Measurements from ENCODE around the gene ZPBP. TPM values are rescaled to one million over a fixed set of nuclear protein-coding genes. Genes with fewer than 3 reads are reported as not detected.

The ZPBP gene
- total and polyA plus RNA-seq, 2 of the 4 experiments (the other 2 are of a cell fraction), result not detected

- TF ChIP-seq MXI1 (IDR thresholded peaks at IDR 0.05; ENCODE audit: borderline replicate concordance, low read depth, low read length) (no peak), POLR2A (IDR thresholded peaks at IDR 0.05; ENCODE audit: low read depth, low read length) (no peak), ELK1 (IDR thresholded peaks at IDR 0.05; ENCODE audit: borderline replicate concordance, low read depth, low read length) (no peak), BHLHE40 (IDR thresholded peaks at IDR 0.05; ENCODE audit: low read depth, low read length) (no peak), CTCF (conservative IDR thresholded peaks at IDR 0.05; ENCODE audit: low read depth, low read length) (no peak), RAD21 (IDR thresholded peaks at IDR 0.05; ENCODE audit: low read length) (no peak), FOS (IDR thresholded peaks at IDR 0.05; ENCODE audit: low read depth, low read length) (no peak), MAZ (IDR thresholded peaks at IDR 0.05; ENCODE audit: borderline replicate concordance, low read depth, low read length) (no peak), RCOR1 (IDR thresholded peaks at IDR 0.05; ENCODE audit: insufficient replicate concordance, low read length) (no peak)
- H2AK9ac ChIP-seq (replicated peaks; ENCODE audit: low read depth, low read length, poor library complexity), result no peak overlapping the region
- peaks cover 21% of the 10 kb centered on the region for H3K9me3 ChIP-seq (ENCODE audit: control insufficient read depth, insufficient read depth, low read length)
- no peaks in the 10 kb centered on the region for H3K4me1 ChIP-seq (ENCODE audit: control insufficient read depth, insufficient read depth, low read length)
- no peak overlapping the region for H4K8ac ChIP-seq (ENCODE audit: low read depth in 2 of 2, low read length in 2 of 2)
- ChIA-PET POLR2A (ENCODE audit: unreplicated experiment) (no interaction called here), CTCF (no interaction called here)
- no peak overlapping the region for H4K91ac ChIP-seq (ENCODE audit: insufficient read depth, low read depth, low read length)
- DNase-seq (no peak), ATAC-seq (ENCODE audit: low read depth) (no peak)
- no peak overlapping the region for H3K4me2 ChIP-seq (ENCODE audit: low read depth, low read length)
- H3K14ac ChIP-seq (replicated peaks; ENCODE audit: low read depth, low read length), result no peak overlapping the region
- no peak overlapping the region for H3K18ac ChIP-seq (ENCODE audit: low read depth, low read length)
- H3K27me3 ChIP-seq (ENCODE audit: control insufficient read depth, insufficient read depth, low read length), result no peaks in the 10 kb centered on the region
- no peaks in the 10 kb centered on the region for H4K20me1 ChIP-seq (ENCODE audit: insufficient read depth, low read length)
- in situ Hi-C loops (cut with MboI; ENCODE audit: low sequenced_read_pairs) (no loop called here), intact Hi-C loops (cut with micrococcal nuclease) (no loop called here), dilution Hi-C loops (cut with HindIII; ENCODE audit: low sequenced_read_pairs, unreplicated experiment) (no loop called here)
- no peak overlapping the region for H3K23ac ChIP-seq (ENCODE audit: low read depth, low read length)
- H3K4ac ChIP-seq (ENCODE audit: low read depth, low read length), result no peak overlapping the region
- H3K27ac ChIP-seq (ENCODE audit: insufficient read depth, low read length), result no peak overlapping the region
- H2BK120ac ChIP-seq (ENCODE audit: low read depth, low read length), result no peak overlapping the region
- H3K79me1 ChIP-seq (ENCODE audit: low read depth in 1 of 2, low read length in 2 of 2), result no peaks in the 10 kb centered on the region
- no CpG with 5 or more reads among the region's 2 CpGs for WGBS, 2 experiments (ENCODE audit: extremely low coverage in 2 of 2, insufficient read length in 1 of 2)
- H3K56ac ChIP-seq (ENCODE audit: extremely low read depth, insufficient read depth, low read length), result no peak overlapping the region
- no peaks in the 10 kb centered on the region for H3K9me1 ChIP-seq (ENCODE audit: insufficient read depth, low read length)
- H2BK15ac ChIP-seq (ENCODE audit: low read depth, low read length), result no peak overlapping the region
- no peak overlapping the region for H4K5ac ChIP-seq (ENCODE audit: low read depth, low read length)
- H2AK5ac ChIP-seq (ENCODE audit: low read depth, low read length), result no peak overlapping the region
- no peak overlapping the region for H2AFZ ChIP-seq (replicated peaks; ENCODE audit: low read length, poor library complexity)
- H2BK5ac ChIP-seq (ENCODE audit: low read depth, low read length, poor library complexity, severe bottlenecking), result no peak overlapping the region
- no peaks in the 10 kb centered on the region for H3K36me3 ChIP-seq (ENCODE audit: control insufficient read depth, insufficient read depth, low read length)
- H3K4me3 ChIP-seq (ENCODE audit: insufficient read depth, low read depth, low read length), result no peak overlapping the region
- H3K9ac ChIP-seq (ENCODE audit: low read depth, low read length), result no peak overlapping the region
- no TSS peak for BruUV-seq (replicated peaks)
- H2BK20ac ChIP-seq (ENCODE audit: low read depth, low read length), result no peak overlapping the region
Measured at GRCh38 chr7:49928787-49929186, 164.3 kb downstream of the ZPBP start.

All from IMR-90 (cell line).